Nephron (organoid): ENCODE measurements around the gene FOXL2.

Source experiments
- H3K27ac Mint-ChIP-seq, 3 experiments: 2 replicates each; pipeline ENCODE4 v1.8.0; 2020; ENCODE audit warnings: mixed read lengths in 3 of 3, mild to moderate bottlenecking in 2 of 3, moderate library complexity in 1 of 3
- H3K27me3 Mint-ChIP-seq: 2 replicates; pipeline ENCODE4 v1.8.0; 2021; ENCODE audit warnings: low read depth, mild to moderate bottlenecking, moderate library complexity, mixed read lengths
- H3K36me3 Mint-ChIP-seq: 2 replicates; pipeline ENCODE4 v1.8.0; 2020; ENCODE audit warnings: low read depth, mixed read lengths
- H3K4me1 Mint-ChIP-seq: 2 replicates; pipeline ENCODE4 v1.8.0; 2020; ENCODE audit warnings: mixed read lengths
- H3K4me3 Mint-ChIP-seq, 3 experiments: 2 replicates each; pipeline ENCODE4 v1.8.0; 2020; ENCODE audit warnings: mild to moderate bottlenecking in 3 of 3, mixed read lengths in 3 of 3, moderate library complexity in 2 of 3
- H3K9me3 Mint-ChIP-seq: 2 replicates; pipeline ENCODE4 v1.8.0; 2020; ENCODE audit warnings: mixed read lengths
- TF ChIP-seq, protein P1 (sequence below), 3 experiments: fragments of 200-600 bp; sonication (generic); IDR thresholded peaks; one replicate each; pipeline ENCODE4 v1.5.0; 2021; ENCODE audit warnings: antibody characterized with exemption in 3 of 3; ENCODE audit not compliant: unreplicated experiment in 3 of 3

The FOXL2 gene

DNA sequence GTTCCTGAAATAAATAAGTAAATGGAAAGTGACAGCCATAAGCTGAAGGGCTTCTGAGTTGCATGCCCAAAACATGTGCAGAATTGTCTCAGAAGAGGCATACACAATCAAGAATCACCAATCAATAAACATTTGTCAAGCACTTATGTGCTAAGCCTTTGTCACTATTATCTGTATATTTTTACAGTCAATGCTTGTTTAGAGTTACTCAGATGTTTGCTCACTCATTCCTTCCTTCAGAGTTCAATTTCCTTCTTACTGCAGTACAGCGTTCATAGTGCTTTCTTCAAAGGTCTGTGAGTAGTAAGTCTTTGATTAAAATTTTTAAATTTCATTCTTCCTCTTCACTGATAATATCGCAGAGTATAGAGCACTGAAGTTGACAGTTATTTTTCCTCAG lies 17.3 kb upstream of the FOXL2 start:
- Mint-ChIP-seq H3K9me3 (peaks cover 25% of the 10 kb centered on the region), H3K36me3 (no peaks in the 10 kb centered on the region), H3K27me3 (peaks cover 49% of the 10 kb centered on the region), H3K4me3 (no peak overlapping the region), H3K4me1 (no peaks in the 10 kb centered on the region), H3K27ac (no peak overlapping the region)
- TF ChIP-seq, protein P1, sequence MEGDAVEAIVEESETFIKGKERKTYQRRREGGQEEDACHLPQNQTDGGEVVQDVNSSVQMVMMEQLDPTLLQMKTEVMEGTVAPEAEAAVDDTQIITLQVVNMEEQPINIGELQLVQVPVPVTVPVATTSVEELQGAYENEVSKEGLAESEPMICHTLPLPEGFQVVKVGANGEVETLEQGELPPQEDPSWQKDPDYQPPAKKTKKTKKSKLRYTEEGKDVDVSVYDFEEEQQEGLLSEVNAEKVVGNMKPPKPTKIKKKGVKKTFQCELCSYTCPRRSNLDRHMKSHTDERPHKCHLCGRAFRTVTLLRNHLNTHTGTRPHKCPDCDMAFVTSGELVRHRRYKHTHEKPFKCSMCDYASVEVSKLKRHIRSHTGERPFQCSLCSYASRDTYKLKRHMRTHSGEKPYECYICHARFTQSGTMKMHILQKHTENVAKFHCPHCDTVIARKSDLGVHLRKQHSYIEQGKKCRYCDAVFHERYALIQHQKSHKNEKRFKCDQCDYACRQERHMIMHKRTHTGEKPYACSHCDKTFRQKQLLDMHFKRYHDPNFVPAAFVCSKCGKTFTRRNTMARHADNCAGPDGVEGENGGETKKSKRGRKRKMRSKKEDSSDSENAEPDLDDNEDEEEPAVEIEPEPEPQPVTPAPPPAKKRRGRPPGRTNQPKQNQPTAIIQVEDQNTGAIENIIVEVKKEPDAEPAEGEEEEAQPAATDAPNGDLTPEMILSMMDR (IDR thresholded peaks at IDR 0.05; ENCODE audit: unreplicated experiment in 3 of 3): no peak

GRCh38 chr3:138962854-138963560 lies 16.1 kb upstream of the FOXL2 start:
- peaks cover 25% of the 10 kb centered on the region for H3K9me3 Mint-ChIP-seq
- H3K4me1 Mint-ChIP-seq: no peaks in the 10 kb centered on the region
- H3K27ac Mint-ChIP-seq: no peak overlapping the region
- H3K27me3 Mint-ChIP-seq: peaks cover 56% of the 10 kb centered on the region
- no peak overlapping the region for H3K4me3 Mint-ChIP-seq
- TF ChIP-seq, protein P1 (IDR thresholded peaks at IDR 0.05; ENCODE audit: unreplicated experiment in 3 of 3): no peak
- H3K36me3 Mint-ChIP-seq: no peaks in the 10 kb centered on the region

DNA sequence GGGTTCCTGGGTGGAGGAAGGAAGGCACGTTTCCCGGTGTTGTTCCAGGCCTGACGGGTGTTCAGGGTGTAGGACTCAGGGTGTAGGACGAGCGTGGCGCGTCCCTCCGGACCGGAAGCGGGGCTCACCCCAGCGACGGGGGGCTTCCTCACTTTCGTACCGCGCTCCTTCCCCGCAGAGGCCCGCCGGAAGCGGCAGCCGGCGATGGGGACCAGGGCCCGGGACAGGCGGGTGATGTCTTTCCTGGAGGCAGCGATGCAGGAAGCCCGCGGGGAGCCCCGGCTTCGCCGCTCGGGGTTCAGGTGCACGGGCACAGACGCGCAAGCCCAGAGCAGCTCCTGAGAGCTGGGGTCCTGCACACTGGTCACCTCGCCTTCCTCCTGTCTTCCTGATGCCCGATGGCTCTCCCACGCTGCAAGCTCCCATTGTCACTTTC lies 13.5 kb upstream of the FOXL2 start:
- Mint-ChIP-seq H3K36me3 (no peaks in the 10 kb centered on the region), H3K27me3 (peaks cover 63% of the 10 kb centered on the region), H3K9me3 (peaks cover 16% of the 10 kb centered on the region), H3K27ac (no peak overlapping the region), H3K4me1 (no peaks in the 10 kb centered on the region), H3K4me3 (no peak overlapping the region)
- TF ChIP-seq, protein P1 (IDR thresholded peaks at IDR 0.05; ENCODE audit: unreplicated experiment in 3 of 3): no peak

DNA sequence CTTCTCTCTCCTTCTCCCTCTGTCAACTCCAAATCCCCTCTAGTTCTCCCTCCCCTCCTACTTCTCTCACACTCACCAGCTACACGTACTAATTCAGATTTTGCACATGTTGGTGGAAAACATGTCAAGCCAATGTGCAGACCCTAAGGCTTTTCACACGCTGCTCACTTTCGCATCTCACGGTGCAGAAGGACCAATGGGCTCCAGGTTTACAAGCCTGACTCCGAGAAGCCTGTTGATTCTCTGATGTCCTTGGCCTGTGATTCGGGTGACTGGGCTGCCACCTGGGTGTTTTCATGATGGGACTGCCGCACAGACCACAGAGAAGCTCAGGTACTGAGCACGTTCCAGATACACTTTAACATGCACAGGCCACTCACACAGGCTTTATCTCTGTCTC lies 3.8 kb upstream of the FOXL2 start:
- TF ChIP-seq, protein P1 (IDR thresholded peaks at IDR 0.05; ENCODE audit: unreplicated experiment in 3 of 3): no peak
- H3K4me1 Mint-ChIP-seq: peaks cover 14% of the 10 kb centered on the region
- H3K36me3 Mint-ChIP-seq: no peaks in the 10 kb centered on the region
- H3K9me3 Mint-ChIP-seq: no peaks in the 10 kb centered on the region
- H3K4me3 Mint-ChIP-seq: peak overlapping the region; percentile 14 to 51 (median 40)
- H3K27me3 Mint-ChIP-seq: peaks cover 96% of the 10 kb centered on the region
- H3K27ac Mint-ChIP-seq: no peak overlapping the region

DNA sequence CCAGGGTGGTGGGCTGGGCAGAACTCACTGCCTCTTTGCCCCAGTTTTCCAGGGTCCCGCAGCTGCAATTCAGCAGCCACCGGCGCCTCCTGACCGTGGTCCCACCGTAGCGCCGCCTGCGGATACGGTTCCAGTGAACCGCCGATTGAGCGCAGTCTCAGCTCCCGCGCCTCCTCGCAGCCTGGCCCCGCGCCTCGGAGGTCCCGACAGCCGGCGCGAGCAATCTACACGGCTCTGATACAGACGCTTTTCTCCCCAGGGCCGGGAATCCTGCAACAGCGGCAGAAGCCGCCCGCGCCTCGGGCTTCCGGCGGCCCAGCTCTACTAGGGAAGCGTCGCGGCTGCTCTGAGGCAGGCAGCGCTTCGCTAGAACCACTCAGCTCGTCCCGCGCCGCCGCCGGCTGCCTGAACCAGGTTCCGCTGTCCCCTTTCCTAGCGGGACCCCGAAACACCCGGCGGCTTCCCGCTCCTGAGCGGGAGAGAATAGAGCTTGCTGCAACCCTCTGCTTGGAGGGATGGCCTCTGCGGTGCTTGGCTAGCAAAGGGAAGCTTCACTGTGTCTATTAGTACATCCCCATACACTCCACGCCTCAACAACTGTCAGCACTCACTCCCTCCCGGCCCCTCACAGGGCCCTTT lies 3.2 kb upstream of the FOXL2 start:
- Mint-ChIP-seq H3K36me3 (no peaks in the 10 kb centered on the region), H3K4me1 (peaks cover 17% of the 10 kb centered on the region), H3K27me3 (peaks cover 95% of the 10 kb centered on the region), H3K9me3 (no peaks in the 10 kb centered on the region), H3K27ac (no peak overlapping the region), H3K4me3 (peak overlapping the region; percentile 14 to 51 (median 40))
- TF ChIP-seq, protein P1 (IDR thresholded peaks at IDR 0.05; ENCODE audit: unreplicated experiment in 3 of 3): no peak
